ENCODE results near the gene ANTXR1. TPM values are rescaled to one million over a fixed set of nuclear protein-coding genes. Genes with fewer than 3 reads are reported as not detected.

ANTXR1 gene
- polyA plus RNA-seq, 1 donor (not counting 4 experiments of a cell fraction or from before 2014, with no cell fraction given): 20.4 TPM

- H3K9me1 ChIP-seq (ENCODE audit: control insufficient read depth, extremely low read depth, insufficient read depth, low read length): no peaks in the 10 kb centered on the region
- H3K27ac ChIP-seq (ENCODE audit: control insufficient read depth, insufficient read depth, low read length): no peak overlapping the region
- no peak overlapping the region for H3K4me2 ChIP-seq (ENCODE audit: control insufficient read depth, extremely low read depth, insufficient read depth, low read depth, low read length)
- no peaks in the 10 kb centered on the region for H4K20me1 ChIP-seq (ENCODE audit: control insufficient read depth, extremely low read depth, insufficient read depth, low read length)
- H2AFZ ChIP-seq (ENCODE audit: control insufficient read depth, low read length): no peak overlapping the region
- no peak for FAIRE-seq
- DNase-seq (ENCODE audit: low read depth, low spot score): no peak
- no peak overlapping the region for H3K4me3 ChIP-seq (ENCODE audit: control insufficient read depth in 2 of 3, extremely low read depth in 1 of 3, insufficient read depth in 2 of 3, low read depth in 1 of 3, low read length in 3 of 3)
- H3K36me3 ChIP-seq (ENCODE audit: control insufficient read depth in 2 of 2, extremely low read depth in 1 of 2, insufficient read depth in 2 of 2, low read length in 2 of 2): no peaks in the 10 kb centered on the region
- no peak for TF ChIP-seq EZH2 (IDR thresholded peaks at IDR 0.05; ENCODE audit: low read length)
- TF ChIP-seq, protein P1, sequence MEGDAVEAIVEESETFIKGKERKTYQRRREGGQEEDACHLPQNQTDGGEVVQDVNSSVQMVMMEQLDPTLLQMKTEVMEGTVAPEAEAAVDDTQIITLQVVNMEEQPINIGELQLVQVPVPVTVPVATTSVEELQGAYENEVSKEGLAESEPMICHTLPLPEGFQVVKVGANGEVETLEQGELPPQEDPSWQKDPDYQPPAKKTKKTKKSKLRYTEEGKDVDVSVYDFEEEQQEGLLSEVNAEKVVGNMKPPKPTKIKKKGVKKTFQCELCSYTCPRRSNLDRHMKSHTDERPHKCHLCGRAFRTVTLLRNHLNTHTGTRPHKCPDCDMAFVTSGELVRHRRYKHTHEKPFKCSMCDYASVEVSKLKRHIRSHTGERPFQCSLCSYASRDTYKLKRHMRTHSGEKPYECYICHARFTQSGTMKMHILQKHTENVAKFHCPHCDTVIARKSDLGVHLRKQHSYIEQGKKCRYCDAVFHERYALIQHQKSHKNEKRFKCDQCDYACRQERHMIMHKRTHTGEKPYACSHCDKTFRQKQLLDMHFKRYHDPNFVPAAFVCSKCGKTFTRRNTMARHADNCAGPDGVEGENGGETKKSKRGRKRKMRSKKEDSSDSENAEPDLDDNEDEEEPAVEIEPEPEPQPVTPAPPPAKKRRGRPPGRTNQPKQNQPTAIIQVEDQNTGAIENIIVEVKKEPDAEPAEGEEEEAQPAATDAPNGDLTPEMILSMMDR (optimal IDR thresholded peaks at IDR 0.05 in 1 of 3, IDR thresholded peaks at IDR 0.05 in 1 of 3, conservative IDR thresholded peaks at IDR 0.05 in 1 of 3; ENCODE audit: extremely low read depth in 1 of 3, insufficient read depth in 2 of 3, low read length in 3 of 3): no peak
- H3K27me3 ChIP-seq (ENCODE audit: control insufficient read depth, extremely low read depth, insufficient read depth, low read length): no peaks in the 10 kb centered on the region
- dilution Hi-C loops (cut with MboI; ENCODE audit: extremely low pct_ligation_motif_present, low sequenced_read_pairs): no loop called here
- H3K9me3 ChIP-seq (ENCODE audit: control insufficient read depth, low read depth, low read length): no peaks in the 10 kb centered on the region
- no peak overlapping the region for H3K9ac ChIP-seq (ENCODE audit: control insufficient read depth, extremely low read depth, insufficient read depth, low read length)
- no peaks in the 10 kb centered on the region for H3K79me2 ChIP-seq (ENCODE audit: control insufficient read depth, insufficient read depth, low read length)
- H3K4me1 ChIP-seq (ENCODE audit: control insufficient read depth, extremely low read depth, insufficient read depth, low read length): peaks cover 35% of the 10 kb centered on the region
Observed at GRCh38 chr2:69141061-69141460, 128.1 kb downstream of the ANTXR1 start.

DNA sequence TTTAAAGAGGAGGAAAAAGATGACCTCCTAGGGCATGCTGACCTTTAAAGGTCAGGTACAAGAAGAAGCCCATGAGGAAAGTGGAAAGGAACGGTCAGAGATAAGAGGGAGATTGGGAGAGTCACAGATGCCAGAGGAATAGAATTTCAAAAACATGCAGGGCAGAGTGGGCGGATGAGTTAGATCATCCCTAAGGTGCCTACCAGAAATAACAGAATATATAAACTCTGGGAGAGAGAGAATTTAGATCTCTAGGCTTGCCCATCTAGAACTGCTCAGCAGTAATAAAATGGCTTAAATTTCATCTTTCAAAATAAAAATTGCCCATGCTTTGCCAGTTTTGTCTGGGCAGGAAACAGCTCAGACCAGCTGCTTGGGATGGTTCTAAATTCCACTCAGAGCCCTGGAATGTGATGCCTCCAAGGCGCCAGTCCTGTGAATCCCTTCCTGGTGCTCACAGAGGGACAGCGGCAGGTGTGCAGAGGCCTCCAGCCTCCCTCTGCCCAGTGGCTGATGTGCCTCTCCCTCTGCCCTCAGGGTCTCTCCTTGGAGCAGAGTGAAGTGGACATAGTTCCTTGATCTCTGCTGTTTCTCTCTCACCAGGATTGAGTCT, 130.9 kb downstream of the ANTXR1 start:
- Histone ChIP-seq H4K20me1 (ENCODE audit: control insufficient read depth, extremely low read depth, insufficient read depth, low read length) (no peaks in the 10 kb centered on the region), H3K27ac (ENCODE audit: control insufficient read depth, insufficient read depth, low read length) (no peak overlapping the region), H3K9ac (ENCODE audit: control insufficient read depth, extremely low read depth, insufficient read depth, low read length) (no peak overlapping the region), H2AFZ (ENCODE audit: control insufficient read depth, low read length) (no peak overlapping the region), H3K9me1 (ENCODE audit: control insufficient read depth, extremely low read depth, insufficient read depth, low read length) (peaks cover 2% of the 10 kb centered on the region), H3K27me3 (ENCODE audit: control insufficient read depth, extremely low read depth, insufficient read depth, low read length) (no peaks in the 10 kb centered on the region), H3K4me3 (ENCODE audit: control insufficient read depth in 2 of 3, extremely low read depth in 1 of 3, insufficient read depth in 2 of 3, low read depth in 1 of 3, low read length in 3 of 3) (no peak overlapping the region), H3K79me2 (ENCODE audit: control insufficient read depth, insufficient read depth, low read length) (no peaks in the 10 kb centered on the region), H3K36me3 (ENCODE audit: control insufficient read depth in 2 of 2, extremely low read depth in 1 of 2, insufficient read depth in 2 of 2, low read length in 2 of 2) (no peaks in the 10 kb centered on the region), H3K4me1 (ENCODE audit: control insufficient read depth, extremely low read depth, insufficient read depth, low read length) (peaks cover 27% of the 10 kb centered on the region), H3K9me3 (ENCODE audit: control insufficient read depth, low read depth, low read length) (no peaks in the 10 kb centered on the region), H3K4me2 (ENCODE audit: control insufficient read depth, extremely low read depth, insufficient read depth, low read depth, low read length) (no peak overlapping the region)
- no peak for TF ChIP-seq EZH2 (IDR thresholded peaks at IDR 0.05; ENCODE audit: low read length)
- TF ChIP-seq, protein P1 (optimal IDR thresholded peaks at IDR 0.05 in 1 of 3, IDR thresholded peaks at IDR 0.05 in 1 of 3, conservative IDR thresholded peaks at IDR 0.05 in 1 of 3; ENCODE audit: extremely low read depth in 1 of 3, insufficient read depth in 2 of 3, low read length in 3 of 3): no peak
- dilution Hi-C loops (cut with MboI; ENCODE audit: extremely low pct_ligation_motif_present, low sequenced_read_pairs): no loop called here
- FAIRE-seq (no peak), DNase-seq (ENCODE audit: low read depth, low spot score) (no peak)

All from keratinocyte (primary cell).